Neuronal stem cell (in vitro differentiated cells): ENCODE results near the gene CD3D.

Source experiments
- DNase-seq: peaks from one replicate; pipeline ENCODE4 v3.0.0-alpha.2; 2013; ENCODE audit warnings: low spot score
- H2AFZ ChIP-seq: one replicate; pipeline ENCODE4 v1.6.1; 2013; ENCODE audit warnings: mild to moderate bottlenecking, low read length, inconsistent platforms
- H2AK5ac ChIP-seq: 2 replicates; pipeline ENCODE4 v1.6.1; 2013; ENCODE audit warnings: low read depth, mild to moderate bottlenecking, inconsistent platforms, low read length, moderate library complexity, mixed read lengths
- H2BK120ac ChIP-seq: 2 replicates; pipeline ENCODE4 v1.6.1; 2013; ENCODE audit warnings: low read depth, mild to moderate bottlenecking, inconsistent platforms, low read length, moderate library complexity, mixed read lengths
- H2BK12ac ChIP-seq: one replicate; pipeline ENCODE4 v1.6.1; 2013; ENCODE audit warnings: low read length, inconsistent platforms
- H2BK15ac ChIP-seq: 2 replicates; pipeline ENCODE4 v1.6.1; 2013; ENCODE audit warnings: mild to moderate bottlenecking, low read length, inconsistent platforms, mixed read lengths
- H2BK5ac ChIP-seq: one replicate; pipeline ENCODE4 v1.6.1; 2013; ENCODE audit warnings: inconsistent platforms, mild to moderate bottlenecking, low read length, moderate library complexity
- H3K14ac ChIP-seq: one replicate; pipeline ENCODE4 v1.6.1; 2013; ENCODE audit warnings: low read length, inconsistent platforms
- H3K18ac ChIP-seq: 2 replicates; pipeline ENCODE4 v1.6.1; 2013; ENCODE audit warnings: low read length, inconsistent platforms
- H3K23ac ChIP-seq: 2 replicates; pipeline ENCODE4 v1.6.1; 2013; ENCODE audit warnings: low read depth, mild to moderate bottlenecking, mixed read lengths, low read length, inconsistent platforms; ENCODE audit not compliant: poor library complexity
- H3K27ac ChIP-seq: replicated peaks from 3 replicates; pipeline ENCODE4 v1.5.1; 2013; ENCODE audit warnings: low read length, inconsistent platforms
- H3K27me3 ChIP-seq, 3 experiments: 2 replicates each; pipeline ENCODE4 v1.6.1; 2013; ENCODE audit warnings: low read length in 3 of 3, mild to moderate bottlenecking in 2 of 3, inconsistent platforms in 1 of 3, low read depth in 1 of 3, mixed read lengths in 1 of 3, moderate library complexity in 1 of 3; ENCODE audit not compliant: control insufficient read depth in 3 of 3, insufficient read depth in 3 of 3
- H3K36me3 ChIP-seq, 2 donors: replicated peaks in 1 of 2; 2 replicates each; pipeline ENCODE4 v1.6.1; 2013; ENCODE audit warnings: low read length in 2 of 2; ENCODE audit not compliant: control insufficient read depth in 2 of 2, insufficient read depth in 2 of 2
- H3K4ac ChIP-seq: 2 replicates; pipeline ENCODE4 v1.6.1; 2013; ENCODE audit warnings: inconsistent platforms, mild to moderate bottlenecking, low read length, moderate library complexity
- H3K4me1 ChIP-seq, 2 donors: 1 replicate in 1 of 2; 2 replicates in 1 of 2; pipeline ENCODE4 v1.6.1; 2013; ENCODE audit warnings: low read length in 2 of 2, low read depth in 1 of 2; ENCODE audit not compliant: control insufficient read depth in 2 of 2, insufficient read depth in 1 of 2
- H3K4me2 ChIP-seq: one replicate; pipeline ENCODE4 v1.6.1; 2013; ENCODE audit warnings: mild to moderate bottlenecking, low read length, inconsistent platforms; ENCODE audit not compliant: insufficient read depth, poor library complexity, severe bottlenecking
- H3K4me3 ChIP-seq, 2 donors: 2 replicates each; pipeline ENCODE4 v1.5.1; 2013; ENCODE audit warnings: low read length in 2 of 2, mild to moderate bottlenecking in 2 of 2, inconsistent platforms in 1 of 2, moderate library complexity in 1 of 2
- H3K79me1 ChIP-seq: one replicate; pipeline ENCODE4 v1.6.1; 2013; ENCODE audit warnings: low read depth, mild to moderate bottlenecking, inconsistent platforms, low read length, moderate library complexity
- H3K9ac ChIP-seq: one replicate; pipeline ENCODE4 v1.6.1; 2013; ENCODE audit warnings: mild to moderate bottlenecking, low read depth, low read length, inconsistent platforms; ENCODE audit not compliant: poor library complexity
- H3K9me3 ChIP-seq, 2 donors: replicated peaks in 1 of 2; 2 replicates each; pipeline versions ENCODE3 to v1.6.1; 2013; ENCODE audit warnings: low read length in 2 of 2, mild to moderate bottlenecking in 2 of 2, inconsistent platforms in 1 of 2, low read depth in 1 of 2, mixed read lengths in 1 of 2, moderate library complexity in 1 of 2; ENCODE audit not compliant: control insufficient read depth in 2 of 2, insufficient read depth in 1 of 2
- H4K8ac ChIP-seq: one replicate; pipeline ENCODE4 v1.6.1; 2013; ENCODE audit warnings: low read depth, mild to moderate bottlenecking, inconsistent platforms, low read length, moderate library complexity
- H4K91ac ChIP-seq: one replicate; pipeline ENCODE4 v1.6.1; 2013; ENCODE audit warnings: low read length, low read depth, mild to moderate bottlenecking, inconsistent platforms; ENCODE audit not compliant: poor library complexity
- WGBS, 2 donors: extraction: QIAGEN DNeasy Blood & Tissue Kit; methylation state at CpG; one replicate each; pipeline ENCODE4 v1.1.7; 2013; ENCODE audit warnings: missing lambda C conversion rate in 2 of 2, mixed read lengths in 1 of 2; ENCODE audit not compliant: insufficient read length in 2 of 2, insufficient replicate concordance in 1 of 2; ENCODE audit errors: extremely low coverage in 2 of 2; 5-methylcytosine and 5-hydroxymethylcytosine counted together

CD3D gene

GRCh38 chr11:118359295-118359958 lies 16.9 kb upstream of the CD3D start, which contains the start of gene UBE4A:
Gene UBE4A, plus strand, starts transcription at chr11:118359600. Its CDS starts 5,481 bp downstream, at chr11:118365081.
- WGBS, 2 donors = no CpG with 5 or more reads among the region's 33 CpGs
- peak within 1 kb of the TSS; percentile 39 for H3K4me2 ChIP-seq
- DNase-seq = peak; percentile 89
- H3K27me3 ChIP-seq = no peaks in the 10 kb centered on the region
- no peak within 1 kb of the TSS for H3K14ac ChIP-seq
- no peak within 1 kb of the TSS for H2BK12ac ChIP-seq
- no peak within 1 kb of the TSS for H3K23ac ChIP-seq
- H2AFZ ChIP-seq = peak within 1 kb of the TSS; percentile 87
- no peaks in the 10 kb centered on the region for H3K36me3 ChIP-seq
- peak within 1 kb of the TSS; percentile 45 for H4K8ac ChIP-seq
- no peak within 1 kb of the TSS for H2BK120ac ChIP-seq
- peaks cover 2 to 5% of the 10 kb centered on the region in 2 donors for H3K4me1 ChIP-seq
- no peak within 1 kb of the TSS for H4K91ac ChIP-seq
- peak within 1 kb of the TSS; percentile 62 for H3K18ac ChIP-seq
- H3K79me1 ChIP-seq = no peaks in the 10 kb centered on the region
- H3K9me3 ChIP-seq = peaks cover 0 to 2% of the 10 kb centered on the region in 2 donors
- H3K4me3 ChIP-seq = peak within 1 kb of the TSS; percentile 74 to 87
- peak within 1 kb of the TSS; percentile 82 for H3K9ac ChIP-seq
- H3K4ac ChIP-seq = no peak within 1 kb of the TSS
- no peak within 1 kb of the TSS for H2BK15ac ChIP-seq
- H2AK5ac ChIP-seq = no peak within 1 kb of the TSS
- no peak within 1 kb of the TSS for H2BK5ac ChIP-seq
- no peak within 1 kb of the TSS for H3K27ac ChIP-seq

DNA sequence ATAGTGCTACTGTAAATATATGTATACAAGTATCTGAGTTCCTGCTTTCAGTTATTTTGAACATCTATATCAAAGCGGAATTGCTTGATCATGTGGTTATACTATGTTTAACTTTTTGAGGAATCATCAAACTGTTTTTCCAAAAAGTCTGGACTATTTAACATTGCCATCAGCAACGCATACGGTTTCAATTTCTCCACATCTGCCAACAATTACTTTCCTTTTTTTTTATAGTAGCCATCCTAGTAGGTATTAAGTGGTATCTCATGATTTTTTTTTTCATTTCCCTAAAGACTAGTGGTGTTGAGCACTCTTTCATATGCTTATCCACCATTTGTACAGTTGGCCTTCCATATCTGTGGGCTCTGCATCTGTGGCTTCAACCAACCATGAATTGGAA lies 15.6 kb upstream of the CD3D start:
- no peak overlapping the region for H2AK5ac ChIP-seq
- H2BK5ac ChIP-seq = no peak overlapping the region
- no peak overlapping the region for H3K18ac ChIP-seq
- no peaks in the 10 kb centered on the region for H3K36me3 ChIP-seq
- H3K4me2 ChIP-seq = no peak overlapping the region
- H3K4ac ChIP-seq = no peak overlapping the region
- H2BK12ac ChIP-seq = no peak overlapping the region
- no peak overlapping the region for H3K4me3 ChIP-seq
- H3K79me1 ChIP-seq = no peaks in the 10 kb centered on the region
- H3K14ac ChIP-seq = no peak overlapping the region
- no peaks in the 10 kb centered on the region for H3K27me3 ChIP-seq
- H3K23ac ChIP-seq = no peak overlapping the region
- no peak overlapping the region for H3K27ac ChIP-seq
- H3K9ac ChIP-seq = no peak overlapping the region
- H2BK15ac ChIP-seq = no peak overlapping the region
- H3K4me1 ChIP-seq = peaks cover 2 to 5% of the 10 kb centered on the region in 2 donors
- H2AFZ ChIP-seq = peak overlapping the region; percentile 87
- H4K8ac ChIP-seq = no peak overlapping the region
- DNase-seq = no peak
- no peak overlapping the region for H2BK120ac ChIP-seq
- H3K9me3 ChIP-seq = peaks cover 0 to 2% of the 10 kb centered on the region in 2 donors
- no CpG with 5 or more reads among the region's 3 CpGs for WGBS, 2 donors
- no peak overlapping the region for H4K91ac ChIP-seq

- H4K8ac ChIP-seq = no peak overlapping the region
- H3K9me3 ChIP-seq = peaks cover 0 to 2% of the 10 kb centered on the region in 2 donors
- no CpG with 5 or more reads among the region's 6 CpGs for WGBS, 2 donors
- no peaks in the 10 kb centered on the region for H3K79me1 ChIP-seq
- no peak overlapping the region for H2BK5ac ChIP-seq
- no peak for DNase-seq
- H2AFZ ChIP-seq = no peak overlapping the region
- no peak overlapping the region for H2BK12ac ChIP-seq
- H3K36me3 ChIP-seq = no peaks in the 10 kb centered on the region
- no peak overlapping the region for H4K91ac ChIP-seq
- H3K27me3 ChIP-seq = peaks cover 0 to 22% (median 5%) of the 10 kb centered on the region in 3 experiments
- no peak overlapping the region for H3K9ac ChIP-seq
- H3K23ac ChIP-seq = no peak overlapping the region
- H2BK15ac ChIP-seq = no peak overlapping the region
- H3K4me1 ChIP-seq = no peaks in the 10 kb centered on the region
- no peak overlapping the region for H3K14ac ChIP-seq
- H3K27ac ChIP-seq = no peak overlapping the region
- no peak overlapping the region for H3K4me2 ChIP-seq
- no peak overlapping the region for H2AK5ac ChIP-seq
- no peak overlapping the region for H3K4ac ChIP-seq
- H3K4me3 ChIP-seq = no peak overlapping the region
- no peak overlapping the region for H2BK120ac ChIP-seq
- H3K18ac ChIP-seq = no peak overlapping the region
Measured at GRCh38 chr11:118353084-118353710, 10.7 kb upstream of the CD3D start.

DNA sequence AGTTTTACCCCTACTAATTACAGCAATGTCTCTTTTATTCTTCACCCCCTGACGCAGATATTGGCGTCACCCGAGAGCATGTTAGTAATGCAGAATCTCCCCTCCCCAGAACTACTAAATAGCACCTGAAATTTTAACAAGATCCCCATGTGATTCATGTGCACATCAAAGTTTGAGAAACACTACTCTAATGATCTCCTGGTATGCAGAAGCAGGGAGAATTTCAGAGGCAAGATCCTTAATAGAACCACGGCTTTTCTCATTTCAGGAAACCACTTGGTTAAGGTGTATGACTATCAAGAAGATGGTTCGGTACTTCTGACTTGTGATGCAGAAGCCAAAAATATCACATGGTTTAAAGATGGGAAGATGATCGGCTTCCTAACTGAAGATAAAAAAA lies 7.0 kb upstream of the CD3D start:
- no peak overlapping the region for H3K18ac ChIP-seq
- H3K79me1 ChIP-seq = no peaks in the 10 kb centered on the region
- no peak overlapping the region for H2AK5ac ChIP-seq
- H4K91ac ChIP-seq = no peak overlapping the region
- no peak overlapping the region for H3K4ac ChIP-seq
- no peak overlapping the region for H3K23ac ChIP-seq
- no peak overlapping the region for H3K4me2 ChIP-seq
- H2BK15ac ChIP-seq = no peak overlapping the region
- no peak overlapping the region for H3K9ac ChIP-seq
- H3K27me3 ChIP-seq = peaks cover 0 to 40% (median 5%) of the 10 kb centered on the region in 3 experiments
- no peak overlapping the region for H3K27ac ChIP-seq
- no peak overlapping the region for H2BK120ac ChIP-seq
- H3K9me3 ChIP-seq = no peaks in the 10 kb centered on the region
- no peaks in the 10 kb centered on the region for H3K4me1 ChIP-seq
- H3K4me3 ChIP-seq = no peak overlapping the region
- no peak overlapping the region for H2BK12ac ChIP-seq
- DNase-seq = no peak
- no peak overlapping the region for H2BK5ac ChIP-seq
- no peak overlapping the region for H3K14ac ChIP-seq
- WGBS, 2 donors = no CpG with 5 or more reads among the region's 6 CpGs
- H4K8ac ChIP-seq = no peak overlapping the region
- no peak overlapping the region for H2AFZ ChIP-seq
- no peaks in the 10 kb centered on the region for H3K36me3 ChIP-seq
